ENCODE data around the gene BRD8. TPM values are rescaled to one million over a fixed set of nuclear protein-coding genes. Genes with fewer than 3 reads are reported as not detected.

BRD8 gene, protein sequence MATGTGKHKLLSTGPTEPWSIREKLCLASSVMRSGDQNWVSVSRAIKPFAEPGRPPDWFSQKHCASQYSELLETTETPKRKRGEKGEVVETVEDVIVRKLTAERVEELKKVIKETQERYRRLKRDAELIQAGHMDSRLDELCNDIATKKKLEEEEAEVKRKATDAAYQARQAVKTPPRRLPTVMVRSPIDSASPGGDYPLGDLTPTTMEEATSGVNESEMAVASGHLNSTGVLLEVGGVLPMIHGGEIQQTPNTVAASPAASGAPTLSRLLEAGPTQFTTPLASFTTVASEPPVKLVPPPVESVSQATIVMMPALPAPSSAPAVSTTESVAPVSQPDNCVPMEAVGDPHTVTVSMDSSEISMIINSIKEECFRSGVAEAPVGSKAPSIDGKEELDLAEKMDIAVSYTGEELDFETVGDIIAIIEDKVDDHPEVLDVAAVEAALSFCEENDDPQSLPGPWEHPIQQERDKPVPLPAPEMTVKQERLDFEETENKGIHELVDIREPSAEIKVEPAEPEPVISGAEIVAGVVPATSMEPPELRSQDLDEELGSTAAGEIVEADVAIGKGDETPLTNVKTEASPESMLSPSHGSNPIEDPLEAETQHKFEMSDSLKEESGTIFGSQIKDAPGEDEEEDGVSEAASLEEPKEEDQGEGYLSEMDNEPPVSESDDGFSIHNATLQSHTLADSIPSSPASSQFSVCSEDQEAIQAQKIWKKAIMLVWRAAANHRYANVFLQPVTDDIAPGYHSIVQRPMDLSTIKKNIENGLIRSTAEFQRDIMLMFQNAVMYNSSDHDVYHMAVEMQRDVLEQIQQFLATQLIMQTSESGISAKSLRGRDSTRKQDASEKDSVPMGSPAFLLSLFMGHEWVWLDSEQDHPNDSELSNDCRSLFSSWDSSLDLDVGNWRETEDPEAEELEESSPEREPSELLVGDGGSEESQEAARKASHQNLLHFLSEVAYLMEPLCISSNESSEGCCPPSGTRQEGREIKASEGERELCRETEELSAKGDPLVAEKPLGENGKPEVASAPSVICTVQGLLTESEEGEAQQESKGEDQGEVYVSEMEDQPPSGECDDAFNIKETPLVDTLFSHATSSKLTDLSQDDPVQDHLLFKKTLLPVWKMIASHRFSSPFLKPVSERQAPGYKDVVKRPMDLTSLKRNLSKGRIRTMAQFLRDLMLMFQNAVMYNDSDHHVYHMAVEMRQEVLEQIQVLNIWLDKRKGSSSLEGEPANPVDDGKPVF
- 10.9 and 19.0 TPM in 2 replicates for total RNA-seq

GRCh38 chr5:138178516-138179276 is at the start of gene BRD8, which contains the start of gene KIF20A:
Gene BRD8 (minus strand): TSS chr5:138178630. CDS start chr5:138178614, 16 bp downstream.
Gene KIF20A (plus strand): TSS chr5:138179112. CDS start chr5:138179681, 569 bp downstream.

DNA sequence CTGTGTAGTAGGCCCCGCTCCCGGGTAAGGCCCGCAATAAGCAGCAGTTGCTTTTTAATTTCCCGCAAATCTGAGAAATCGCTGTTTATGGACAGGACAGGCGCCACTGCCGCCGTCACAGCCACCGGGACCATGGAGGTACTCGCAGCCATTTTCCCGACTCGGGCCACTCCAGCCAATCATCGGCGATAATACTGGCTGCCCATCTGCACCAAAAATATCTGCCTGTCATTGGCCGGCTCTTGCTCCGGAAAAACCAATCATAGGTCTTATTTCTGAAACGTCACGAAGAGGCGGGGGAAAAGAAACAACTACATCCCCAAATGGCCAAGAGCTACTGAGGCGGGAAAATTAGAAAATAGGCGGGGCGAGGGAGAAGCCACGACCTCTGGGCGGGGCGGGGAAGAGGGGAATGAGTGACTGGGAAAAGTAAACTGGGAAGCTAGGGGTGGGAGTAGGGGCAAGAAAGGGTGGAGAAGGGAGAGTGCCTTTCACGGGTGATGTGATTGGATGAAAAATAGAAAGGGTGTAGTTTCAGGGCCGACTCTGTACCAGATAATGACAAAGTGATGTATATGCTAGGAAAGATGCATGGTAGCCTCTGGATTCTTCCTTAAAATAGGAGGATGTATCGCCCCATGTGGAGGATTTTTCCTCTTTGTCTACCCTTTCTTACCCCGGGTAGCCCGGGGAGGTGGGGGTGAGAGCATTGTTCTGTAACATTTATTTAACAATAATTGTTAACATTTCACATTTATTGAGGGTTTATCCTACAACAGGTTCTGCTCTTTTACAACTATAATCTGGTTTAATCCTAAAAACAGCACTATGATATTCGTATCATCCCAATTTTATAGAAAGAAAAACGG is 35.0 kb upstream of the BRD8 start, which contains the start of gene CDC23:
CDC23 (minus strand) TSS at position 163 of the 869 bp plus-strand sequence; CDS start at position 152, 11 bp downstream.

GRCh38 chr5:138138949-138139780 is 39.3 kb downstream of the BRD8 start, which contains the start of gene NME5:
Gene NME5 (minus strand): TSS chr5:138139428. CDS start chr5:138138780, 648 bp downstream.

Other genes starting within 250 kb of the BRD8 start
- 3.1 and 4.9 TPM in 2 replicates for gene FAM13B, start 145.6 kb downstream of the BRD8 start, total RNA-seq
- gene WNT8A, start 94.6 kb downstream of the BRD8 start, total RNA-seq, result not detected in 2 replicates
- gene NME5, start 39.2 kb downstream of the BRD8 start, total RNA-seq, result not detected in 2 replicates
- 13.8 and 45.5 TPM in 2 replicates for gene KIF20A, start 482 bp upstream of the BRD8 start, total RNA-seq
- gene CDC23, start 34.7 kb upstream of the BRD8 start, total RNA-seq, result 18.4 and 22.3 TPM in 2 replicates
- gene GFRA3, start 96.0 kb upstream of the BRD8 start, total RNA-seq, result not detected in 2 replicates
- 5.2 and 11.9 TPM in 2 replicates for gene CDC25C, start 153.2 kb upstream of the BRD8 start, total RNA-seq
- gene FAM53C, start 159.6 kb upstream of the BRD8 start, total RNA-seq, result 20.1 and 23.5 TPM in 2 replicates
- gene KDM3B, start 174.1 kb upstream of the BRD8 start, total RNA-seq, result 25.9 and 26.1 TPM in 2 replicates